Stimulated activated CD4-positive, alpha-beta T cell treated with anti-CD3 and anti-CD28 coated beads, Interleukin-1b, Interleukin-23, amount 100 ng/mL, for 24 hours (primary cell): ENCODE results near the gene AP5S1.
"Not testable (repeated sequence)": the region's sequence is repeated elsewhere in the genome, so short reads cannot be mapped to it uniquely, and the experiment has no call there.

Experiments used
- DNase-seq, 4 experiments: peaks; one replicate each; pipeline ENCODE4 v3.0.0-alpha.2; 2020; ENCODE audit warnings: low read depth in 4 of 4, low spot score in 1 of 4

The AP5S1 gene

GRCh38 chr20:3811467-3812258, 8.7 kb upstream of the AP5S1 start:
- DNase-seq, result peak; percentile 68 to 92 (median 81)

- no peak for DNase-seq
Observed at GRCh38 chr20:3812259-3812681, 8.1 kb upstream of the AP5S1 start.

GRCh38 chr20:3812975-3813847, 7.1 kb upstream of the AP5S1 start:
- no peak for DNase-seq

GRCh38 chr20:3813848-3814581, 6.3 kb upstream of the AP5S1 start:
- DNase-seq, result no peak

- no peak for DNase-seq
Observed at GRCh38 chr20:3814928-3815495, 5.3 kb upstream of the AP5S1 start.

GRCh38 chr20:3815703-3816315, 4.5 kb upstream of the AP5S1 start:
- no peak for DNase-seq

GRCh38 chr20:3818155-3819151, 1.9 kb upstream of the AP5S1 start:
- no peak for DNase-seq

- no peak for DNase-seq
Observed at GRCh38 chr20:3819411-3820047, 818 bp upstream of the AP5S1 start.

GRCh38 chr20:3820901-3821727, 767 bp downstream of the AP5S1 start:
- DNase-seq, result no peak

GRCh38 chr20:3821996-3822395, 1.6 kb downstream of the AP5S1 start:
- no peak for DNase-seq

- no peak for DNase-seq
Observed at GRCh38 chr20:3823881-3824280, 3.5 kb downstream of the AP5S1 start.

GRCh38 chr20:3825526-3825925, 5.2 kb downstream of the AP5S1 start:
- no peak for DNase-seq

- DNase-seq, result no peak
Observed at GRCh38 chr20:3826420-3826819, 6.1 kb downstream of the AP5S1 start.

- DNase-seq, result no peak
Observed at GRCh38 chr20:3828798-3829197, 8.5 kb downstream of the AP5S1 start.

GRCh38 chr20:3829891-3830290, 9.5 kb downstream of the AP5S1 start:
- DNase-seq, result not testable (repeated sequence)

GRCh38 chr20:3836132-3836531, 15.8 kb downstream of the AP5S1 start:
- DNase-seq, result no peak

GRCh38 chr20:3839328-3839727, 19.0 kb downstream of the AP5S1 start:
- no peak for DNase-seq

- not testable (repeated sequence) for DNase-seq
Observed at GRCh38 chr20:3840201-3840600, 19.9 kb downstream of the AP5S1 start.
